Astrocyte (in vitro differentiated cells and primary cell): ENCODE measurements around the gene FRMD6.

Experiments
- CTCF ChIP-seq: IDR thresholded peaks from 2 replicates; pipeline ENCODE4 v1.5.1; 2011; ENCODE audit warnings: low read depth, mild to moderate bottlenecking, inconsistent platforms, low read length, moderate library complexity; ENCODE audit not compliant: insufficient read depth
- EZH2 ChIP-seq: IDR thresholded peaks from 2 replicates; pipeline ENCODE4 v1.6.1; 2012; ENCODE audit warnings: mild to moderate bottlenecking, low read length, inconsistent platforms; ENCODE audit not compliant: insufficient read depth

GRCh38 chr14:51715742-51716141, 64.0 kb downstream of the FRMD6 start:
- no peak for TF ChIP-seq CTCF
- no peak for TF ChIP-seq EZH2
